ENCODE measurements around the gene MTNR1A. TPM values are rescaled to one million over a fixed set of nuclear protein-coding genes. Genes with fewer than 3 reads are reported as not detected.

The MTNR1A gene
- not detected for total RNA-seq
- polyA plus RNA-seq, result not detected

GRCh38 chr4:186554914-186555827 is at the start of gene MTNR1A:
MTNR1A (minus strand) TSS chr4:186555567; CDS start chr4:186555365, 202 bp downstream.
- H3K36me3 Mint-ChIP-seq, result no peaks in the 10 kb centered on the region
- no peaks in the 10 kb centered on the region for H3K4me1 Mint-ChIP-seq
- H3K9me3 ChIP-seq (ENCODE audit: control insufficient read depth in 1 of 2, low read length in 2 of 2), result no peaks in the 10 kb centered on the region
- no peak for DNase-seq
- H3K9me3 Mint-ChIP-seq, result peaks cover 0 to 2% (median 0%) of the 10 kb centered on the region in 8 donors
- no peak within 1 kb of the TSS for H3K4me3 ChIP-seq (ENCODE audit: low read length in 2 of 2)
- no peak within 1 kb of the TSS for H3K27ac ChIP-seq (ENCODE audit: low read depth, low read length)
- POLR2A ChIA-PET (ENCODE audit: partially characterized antibody), result no interaction called here
- H3K27me3 ChIP-seq (ENCODE audit: insufficient read depth, low read length), result peaks cover 4% of the 10 kb centered on the region
- intact Hi-C loops (cut with micrococcal nuclease), result no loop called here
- H3K4me3 Mint-ChIP-seq, result no peak within 1 kb of the TSS
- H3K36me3 ChIP-seq (ENCODE audit: insufficient read depth, low read length), result no peaks in the 10 kb centered on the region
- CTCF ChIA-PET (ENCODE audit: partially characterized antibody), result no interaction called here
- no peak within 1 kb of the TSS for H3K27ac Mint-ChIP-seq
- no peaks in the 10 kb centered on the region for H3K4me1 ChIP-seq (ENCODE audit: insufficient read depth, low read length)
- H3K27me3 Mint-ChIP-seq, result peaks cover 9 to 12% of the 10 kb centered on the region in 2 donors

- Histone ChIP-seq H3K4me1 (ENCODE audit: insufficient read depth, low read length) (no peaks in the 10 kb centered on the region), H3K27me3 (ENCODE audit: insufficient read depth, low read length) (no peaks in the 10 kb centered on the region), H3K9me3 (ENCODE audit: control insufficient read depth in 1 of 2, low read length in 2 of 2) (no peaks in the 10 kb centered on the region), H3K36me3 (ENCODE audit: insufficient read depth, low read length) (no peaks in the 10 kb centered on the region), H3K4me3 (ENCODE audit: low read length in 2 of 2) (no peak overlapping the region), H3K27ac (ENCODE audit: low read depth, low read length) (no peak overlapping the region)
- DNase-seq, result no peak
- Mint-ChIP-seq H3K9me3 (peaks cover 0 to 2% (median 0%) of the 10 kb centered on the region in 8 donors), H3K4me3 (no peak overlapping the region), H3K27me3 (no peaks in the 10 kb centered on the region), H3K4me1 (no peaks in the 10 kb centered on the region), H3K27ac (no peak overlapping the region), H3K36me3 (no peaks in the 10 kb centered on the region)
- intact Hi-C loops (cut with micrococcal nuclease), result no loop called here
- ChIA-PET CTCF (ENCODE audit: partially characterized antibody) (interaction anchor here (2.5 kb wide), 1 partner anchor 17 kb away, joined by 9 read pairs; no protein-coding TSS in a partner anchor), POLR2A (ENCODE audit: partially characterized antibody) (no interaction called here)
Measured at GRCh38 chr4:186604124-186604807, 48.9 kb upstream of the MTNR1A start.

- no peaks in the 10 kb centered on the region for H3K27me3 ChIP-seq (ENCODE audit: insufficient read depth, low read length)
- no peaks in the 10 kb centered on the region for H3K4me1 ChIP-seq (ENCODE audit: insufficient read depth, low read length)
- no peaks in the 10 kb centered on the region for H3K27me3 Mint-ChIP-seq
- DNase-seq, result no peak
- H3K9me3 ChIP-seq (ENCODE audit: control insufficient read depth in 1 of 2, low read length in 2 of 2), result no peaks in the 10 kb centered on the region
- no peak overlapping the region for H3K4me3 Mint-ChIP-seq
- no peak overlapping the region for H3K27ac ChIP-seq (ENCODE audit: low read depth, low read length)
- peaks cover 0 to 2% (median 0%) of the 10 kb centered on the region in 8 donors for H3K9me3 Mint-ChIP-seq
- H3K36me3 Mint-ChIP-seq, result no peaks in the 10 kb centered on the region
- ChIA-PET CTCF (ENCODE audit: partially characterized antibody) (no interaction called here), POLR2A (ENCODE audit: partially characterized antibody) (no interaction called here)
- H3K27ac Mint-ChIP-seq, result no peak overlapping the region
- H3K36me3 ChIP-seq (ENCODE audit: insufficient read depth, low read length), result no peaks in the 10 kb centered on the region
- H3K4me1 Mint-ChIP-seq, result no peaks in the 10 kb centered on the region
- H3K4me3 ChIP-seq (ENCODE audit: low read length in 2 of 2), result no peak overlapping the region
- intact Hi-C loops (cut with micrococcal nuclease), result no loop called here
Measured at GRCh38 chr4:186602978-186603377, 47.6 kb upstream of the MTNR1A start.

- H3K4me1 Mint-ChIP-seq, result no peaks in the 10 kb centered on the region
- no peak for DNase-seq
- ChIA-PET CTCF (ENCODE audit: partially characterized antibody) (interaction anchor here (1.1 to 1.6 kb wide), 2 partner anchors 10 to 12 kb away, joined by 5 to 6 read pairs; no protein-coding TSS in a partner anchor), POLR2A (ENCODE audit: partially characterized antibody) (no interaction called here)
- peaks cover 0 to 1% of the 10 kb centered on the region in 2 donors for H3K27me3 Mint-ChIP-seq
- peaks cover 0 to 2% (median 0%) of the 10 kb centered on the region in 8 donors for H3K9me3 Mint-ChIP-seq
- H3K27ac Mint-ChIP-seq, result no peak overlapping the region
- Histone ChIP-seq H3K4me3 (ENCODE audit: low read length in 2 of 2) (no peak overlapping the region), H3K9me3 (ENCODE audit: control insufficient read depth in 1 of 2, low read length in 2 of 2) (no peaks in the 10 kb centered on the region), H3K4me1 (ENCODE audit: insufficient read depth, low read length) (no peaks in the 10 kb centered on the region), H3K27me3 (ENCODE audit: insufficient read depth, low read length) (no peaks in the 10 kb centered on the region), H3K36me3 (ENCODE audit: insufficient read depth, low read length) (no peaks in the 10 kb centered on the region), H3K27ac (ENCODE audit: low read depth, low read length) (no peak overlapping the region)
- no peaks in the 10 kb centered on the region for H3K36me3 Mint-ChIP-seq
- no peak overlapping the region for H3K4me3 Mint-ChIP-seq
- intact Hi-C loops (cut with micrococcal nuclease), result no loop called here
Measured at GRCh38 chr4:186599483-186599882, 44.1 kb upstream of the MTNR1A start.

- Mint-ChIP-seq H3K4me3 (no peak overlapping the region), H3K9me3 (no peaks in the 10 kb centered on the region), H3K36me3 (no peaks in the 10 kb centered on the region), H3K4me1 (no peaks in the 10 kb centered on the region), H3K27ac (no peak overlapping the region), H3K27me3 (peaks cover 0 to 1% of the 10 kb centered on the region in 2 donors)
- Histone ChIP-seq H3K4me1 (ENCODE audit: insufficient read depth, low read length) (no peaks in the 10 kb centered on the region), H3K9me3 (ENCODE audit: control insufficient read depth in 1 of 2, low read length in 2 of 2) (no peaks in the 10 kb centered on the region), H3K27ac (ENCODE audit: low read depth, low read length) (no peak overlapping the region), H3K4me3 (ENCODE audit: low read length in 2 of 2) (no peak overlapping the region), H3K27me3 (ENCODE audit: insufficient read depth, low read length) (no peaks in the 10 kb centered on the region), H3K36me3 (ENCODE audit: insufficient read depth, low read length) (no peaks in the 10 kb centered on the region)
- ChIA-PET CTCF (ENCODE audit: partially characterized antibody) (interaction anchor here (1.1 to 1.6 kb wide), 2 partner anchors 9 to 12 kb away, joined by 5 to 6 read pairs; no protein-coding TSS in a partner anchor), POLR2A (ENCODE audit: partially characterized antibody) (no interaction called here)
- DNase-seq, result no peak
- intact Hi-C loops (cut with micrococcal nuclease), result no loop called here
Measured at GRCh38 chr4:186598686-186599085, 43.3 kb upstream of the MTNR1A start.

- Mint-ChIP-seq H3K9me3 (no peaks in the 10 kb centered on the region), H3K36me3 (no peaks in the 10 kb centered on the region), H3K4me3 (no peak overlapping the region), H3K27me3 (peaks cover 0 to 1% of the 10 kb centered on the region in 2 donors), H3K4me1 (no peaks in the 10 kb centered on the region), H3K27ac (no peak overlapping the region)
- intact Hi-C loops (cut with micrococcal nuclease), result no loop called here
- Histone ChIP-seq H3K27ac (ENCODE audit: low read depth, low read length) (no peak overlapping the region), H3K36me3 (ENCODE audit: insufficient read depth, low read length) (no peaks in the 10 kb centered on the region), H3K4me1 (ENCODE audit: insufficient read depth, low read length) (no peaks in the 10 kb centered on the region), H3K27me3 (ENCODE audit: insufficient read depth, low read length) (no peaks in the 10 kb centered on the region), H3K9me3 (ENCODE audit: control insufficient read depth in 1 of 2, low read length in 2 of 2) (no peaks in the 10 kb centered on the region), H3K4me3 (ENCODE audit: low read length in 2 of 2) (no peak overlapping the region)
- DNase-seq, result no peak
- ChIA-PET POLR2A (ENCODE audit: partially characterized antibody) (no interaction called here), CTCF (ENCODE audit: partially characterized antibody) (interaction anchor here (1.1 kb wide), 1 partner anchor 10 kb away, joined by 3 read pairs; no protein-coding TSS in a partner anchor)
Measured at GRCh38 chr4:186596850-186597390, 41.6 kb upstream of the MTNR1A start.

GRCh38 chr4:186596346-186596745 is 41.0 kb upstream of the MTNR1A start:
- no peaks in the 10 kb centered on the region for H3K36me3 Mint-ChIP-seq
- ChIA-PET CTCF (ENCODE audit: partially characterized antibody) (interaction anchor here (5.3 kb wide), 1 partner anchor 12 kb away, joined by 22 read pairs; no protein-coding TSS in a partner anchor), POLR2A (ENCODE audit: partially characterized antibody) (no interaction called here)
- no peak for DNase-seq
- no peak overlapping the region for H3K27ac Mint-ChIP-seq
- H3K4me1 ChIP-seq (ENCODE audit: insufficient read depth, low read length), result no peaks in the 10 kb centered on the region
- no peak overlapping the region for H3K4me3 Mint-ChIP-seq
- intact Hi-C loops (cut with micrococcal nuclease), result no loop called here
- H3K27ac ChIP-seq (ENCODE audit: low read depth, low read length), result no peak overlapping the region
- H3K4me3 ChIP-seq (ENCODE audit: low read length in 2 of 2), result no peak overlapping the region
- no peaks in the 10 kb centered on the region for H3K36me3 ChIP-seq (ENCODE audit: insufficient read depth, low read length)
- H3K27me3 Mint-ChIP-seq, result peaks cover 0 to 1% of the 10 kb centered on the region in 2 donors
- no peaks in the 10 kb centered on the region for H3K27me3 ChIP-seq (ENCODE audit: insufficient read depth, low read length)
- H3K9me3 Mint-ChIP-seq, result no peaks in the 10 kb centered on the region
- H3K4me1 Mint-ChIP-seq, result no peaks in the 10 kb centered on the region
- H3K9me3 ChIP-seq (ENCODE audit: control insufficient read depth in 1 of 2, low read length in 2 of 2), result no peaks in the 10 kb centered on the region
